Left ventricle myocardium inferior (tissue), 1 donor: ENCODE data around the gene SLC25A26. TPM values are rescaled to one million over a fixed set of nuclear protein-coding genes. Genes with fewer than 3 reads are reported as not detected.

ENCODE experiments used
- DNase-seq: peaks from one replicate; pipeline ENCODE4 v3.0.0-alpha.2; 2020
- H3K27ac ChIP-seq: fragments of 200-600 bp; replicated peaks from 2 replicates; pipeline ENCODE4 v1.8.0; 2021
- H3K27me3 ChIP-seq: fragments of 200-600 bp; 2 replicates; pipeline ENCODE4 v1.8.0; 2021; ENCODE audit warnings: low read depth
- H3K36me3 ChIP-seq: fragments of 200-600 bp; 2 replicates; pipeline ENCODE4 v1.8.0; 2021
- H3K4me1 ChIP-seq: fragments of 200-600 bp; 2 replicates; pipeline ENCODE4 v1.8.0; 2021
- H3K4me3 ChIP-seq: fragments of 200-600 bp; 2 replicates; pipeline ENCODE4 v1.8.0; 2021; ENCODE audit warnings: mild to moderate bottlenecking, moderate library complexity
- H3K9me3 ChIP-seq: fragments of 200-600 bp; replicated peaks from 2 replicates; pipeline ENCODE4 v1.8.0; 2021
- intact Hi-C: fragments of 100-400 bp; cut with micrococcal nuclease; formaldehyde crosslinking; loops from one replicate; pipeline ENCODE4 v1.11.0; 2022
- total RNA-seq: library from RNA; stranded (reverse); fragmentation: NEBNext Ultra II Directional; extraction: Animal tissue kit (Norgen Biotek cat#: 25700); gene quantifications from one replicate; pipeline ENCODE4 v1.2.1, GENCODE V29; 2021
- TF ChIP-seq, protein P1 (sequence below): fragments of 200-600 bp; IDR thresholded peaks from 2 replicates; pipeline ENCODE4 v1.8.0; 2021; ENCODE audit warnings: antibody characterized with exemption, mild to moderate bottlenecking, borderline replicate concordance
- donor health status: DM: no; HTN: yes; CAD: no; lungs with severe emphysema.

SLC25A26 gene
- total RNA-seq, 1 donor from 2014 or later, result 40.7 TPM

DNA sequence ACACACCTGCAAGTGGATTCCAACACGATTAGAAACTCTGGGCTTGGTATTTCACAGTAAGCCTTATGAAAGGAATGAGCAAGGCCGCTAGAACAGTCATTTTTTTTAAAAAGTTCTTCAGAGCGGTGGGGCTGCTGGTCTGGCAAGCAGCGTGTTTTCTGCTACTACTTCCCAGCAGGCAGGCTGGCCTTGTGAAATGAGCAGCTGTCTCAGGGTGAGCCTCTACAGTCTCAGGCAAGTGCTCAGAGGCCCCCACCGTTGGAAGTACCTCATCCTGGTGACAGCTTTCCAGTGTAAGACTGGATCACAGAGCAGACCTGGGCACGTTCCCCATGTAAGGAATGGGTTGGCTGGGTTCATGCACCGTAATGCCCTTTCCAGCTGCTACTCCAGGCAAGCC, 160.8 kb downstream of the SLC25A26 start:
- TF ChIP-seq, protein P1, sequence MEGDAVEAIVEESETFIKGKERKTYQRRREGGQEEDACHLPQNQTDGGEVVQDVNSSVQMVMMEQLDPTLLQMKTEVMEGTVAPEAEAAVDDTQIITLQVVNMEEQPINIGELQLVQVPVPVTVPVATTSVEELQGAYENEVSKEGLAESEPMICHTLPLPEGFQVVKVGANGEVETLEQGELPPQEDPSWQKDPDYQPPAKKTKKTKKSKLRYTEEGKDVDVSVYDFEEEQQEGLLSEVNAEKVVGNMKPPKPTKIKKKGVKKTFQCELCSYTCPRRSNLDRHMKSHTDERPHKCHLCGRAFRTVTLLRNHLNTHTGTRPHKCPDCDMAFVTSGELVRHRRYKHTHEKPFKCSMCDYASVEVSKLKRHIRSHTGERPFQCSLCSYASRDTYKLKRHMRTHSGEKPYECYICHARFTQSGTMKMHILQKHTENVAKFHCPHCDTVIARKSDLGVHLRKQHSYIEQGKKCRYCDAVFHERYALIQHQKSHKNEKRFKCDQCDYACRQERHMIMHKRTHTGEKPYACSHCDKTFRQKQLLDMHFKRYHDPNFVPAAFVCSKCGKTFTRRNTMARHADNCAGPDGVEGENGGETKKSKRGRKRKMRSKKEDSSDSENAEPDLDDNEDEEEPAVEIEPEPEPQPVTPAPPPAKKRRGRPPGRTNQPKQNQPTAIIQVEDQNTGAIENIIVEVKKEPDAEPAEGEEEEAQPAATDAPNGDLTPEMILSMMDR, result no peak
- Histone ChIP-seq H3K4me3 (no peak overlapping the region), H3K4me1 (peaks cover 13% of the 10 kb centered on the region), H3K27ac (no peak overlapping the region), H3K9me3 (no peaks in the 10 kb centered on the region), H3K36me3 (peaks cover 99% of the 10 kb centered on the region), H3K27me3 (no peaks in the 10 kb centered on the region)
- intact Hi-C loops, result no loop called here
- no peak for DNase-seq

DNA sequence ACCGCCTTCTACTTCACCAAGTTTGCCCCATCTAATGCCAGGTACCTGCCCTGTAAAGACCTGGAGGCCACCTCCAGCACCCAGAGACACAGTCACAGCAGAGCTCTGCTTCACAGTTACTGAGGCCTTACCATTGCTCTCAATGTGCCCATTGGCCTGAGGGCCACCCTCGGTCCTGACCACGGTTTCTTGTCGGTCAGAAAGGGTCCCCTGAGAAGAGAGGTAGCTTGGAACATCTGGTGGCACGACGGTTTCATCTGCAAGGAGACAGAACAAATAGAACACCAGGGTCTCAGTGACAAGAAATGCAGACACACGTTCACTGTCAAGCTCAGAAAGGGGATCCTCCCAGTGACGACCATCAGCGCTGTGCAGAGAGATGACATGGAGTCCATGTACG, 161.3 kb downstream of the SLC25A26 start:
- H3K9me3 ChIP-seq, result no peaks in the 10 kb centered on the region
- no peaks in the 10 kb centered on the region for H3K27me3 ChIP-seq
- no peak for DNase-seq
- peaks cover 8% of the 10 kb centered on the region for H3K4me1 ChIP-seq
- TF ChIP-seq, protein P1, result no peak
- H3K4me3 ChIP-seq, result no peak overlapping the region
- H3K36me3 ChIP-seq, result peaks cover 97% of the 10 kb centered on the region
- intact Hi-C loops, result no loop called here
- no peak overlapping the region for H3K27ac ChIP-seq

DNA sequence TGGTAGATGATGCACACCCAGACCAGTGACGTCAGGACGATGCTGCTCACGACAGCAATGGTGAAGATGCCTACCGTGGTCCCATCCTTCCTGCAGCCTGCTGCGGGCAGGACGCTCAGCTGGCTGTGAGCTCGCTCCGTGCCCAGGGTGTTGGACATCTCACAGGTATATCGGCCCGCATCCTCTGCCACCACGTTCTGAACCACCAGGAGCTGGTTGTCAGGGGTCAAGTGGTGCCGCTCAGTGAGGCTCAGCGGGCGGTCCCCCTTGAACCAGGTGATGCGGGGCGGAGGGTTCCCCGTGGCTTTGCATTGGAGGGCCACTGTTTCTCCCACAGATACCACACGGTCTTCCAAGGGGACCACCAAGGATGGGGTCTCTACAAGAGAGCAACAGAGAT, 162.2 kb downstream of the SLC25A26 start:
- intact Hi-C loops, result no loop called here
- TF ChIP-seq, protein P1, result no peak
- Histone ChIP-seq H3K27ac (no peak overlapping the region), H3K4me1 (no peaks in the 10 kb centered on the region), H3K27me3 (no peaks in the 10 kb centered on the region), H3K9me3 (no peaks in the 10 kb centered on the region), H3K36me3 (peaks cover 88% of the 10 kb centered on the region), H3K4me3 (no peak overlapping the region)
- DNase-seq, result no peak

DNA sequence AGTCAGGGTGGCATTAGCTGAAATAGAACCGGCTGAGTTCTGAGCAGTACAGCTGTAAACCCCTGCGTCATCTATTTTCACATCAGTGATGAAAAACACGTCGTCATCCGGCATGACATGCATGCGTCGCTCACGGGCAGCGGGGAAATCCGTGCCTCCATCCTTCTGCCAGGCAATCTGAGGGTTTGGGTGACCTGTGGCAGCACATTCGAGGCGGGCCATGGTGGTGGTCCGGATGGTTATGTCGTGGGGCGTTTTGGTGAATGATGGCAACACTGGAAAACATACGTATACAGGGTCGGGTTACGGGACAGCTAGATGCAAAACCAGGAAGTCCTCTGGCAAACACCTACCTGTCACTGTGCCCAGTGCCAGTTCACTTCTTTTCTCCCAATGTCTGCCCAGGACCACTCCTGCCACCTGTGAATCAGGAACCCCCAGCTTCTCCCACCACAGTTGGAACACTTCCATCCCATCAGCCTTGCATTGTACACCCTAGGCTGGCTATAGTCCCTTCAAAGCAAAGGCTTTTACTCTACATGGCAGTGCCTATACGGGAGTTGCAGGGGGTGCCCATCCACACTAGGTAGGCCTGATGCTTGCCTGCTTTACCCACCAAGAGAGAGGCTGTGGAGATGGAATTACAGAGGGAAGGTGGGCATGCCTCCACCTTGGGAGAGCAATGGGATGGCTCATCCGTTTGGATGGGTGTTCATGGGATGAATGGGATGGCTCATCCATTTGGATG, 163.4 kb downstream of the SLC25A26 start:
- Histone ChIP-seq H3K4me1 (no peaks in the 10 kb centered on the region), H3K36me3 (peaks cover 85% of the 10 kb centered on the region), H3K27me3 (no peaks in the 10 kb centered on the region), H3K27ac (no peak overlapping the region), H3K9me3 (no peaks in the 10 kb centered on the region), H3K4me3 (no peak overlapping the region)
- DNase-seq, result no peak
- TF ChIP-seq, protein P1, result no peak
- intact Hi-C loops, result no loop called here

DNA sequence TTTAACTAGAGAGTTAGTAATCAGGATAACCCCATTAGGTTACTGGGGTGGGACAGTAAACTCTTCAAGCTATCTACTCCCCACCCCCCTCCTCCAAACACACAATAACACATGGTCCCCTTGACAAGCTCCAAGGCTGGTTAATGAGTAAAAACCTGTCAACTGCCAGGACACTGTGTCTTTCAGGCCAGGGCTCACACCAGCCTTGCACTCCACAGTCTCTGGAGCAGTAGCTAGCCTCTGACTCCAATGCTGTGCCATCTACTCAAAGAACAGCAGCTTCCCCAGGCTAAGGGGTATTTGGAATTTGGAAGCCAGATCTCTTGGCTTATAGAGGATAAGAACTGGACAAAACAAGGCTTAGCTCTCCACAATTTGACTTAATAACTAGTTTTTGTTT, 164.3 kb downstream of the SLC25A26 start:
- no peaks in the 10 kb centered on the region for H3K27me3 ChIP-seq
- no peak overlapping the region for H3K4me3 ChIP-seq
- TF ChIP-seq, protein P1, result no peak
- DNase-seq, result no peak
- no peak overlapping the region for H3K27ac ChIP-seq
- intact Hi-C loops, result no loop called here
- no peaks in the 10 kb centered on the region for H3K9me3 ChIP-seq
- peaks cover 76% of the 10 kb centered on the region for H3K36me3 ChIP-seq
- no peaks in the 10 kb centered on the region for H3K4me1 ChIP-seq
